GM18909 (cell line): ENCODE measurements around the gene XPNPEP1.

ENCODE experiments used
- ATAC-seq: cut with Tn5 transposase; IDR thresholded peaks from one replicate; pipeline ENCODE4 v1.9.1; 2021; ENCODE audit warnings: mild to moderate bottlenecking; ENCODE audit not compliant: unreplicated experiment, poor library complexity

The XPNPEP1 gene

DNA sequence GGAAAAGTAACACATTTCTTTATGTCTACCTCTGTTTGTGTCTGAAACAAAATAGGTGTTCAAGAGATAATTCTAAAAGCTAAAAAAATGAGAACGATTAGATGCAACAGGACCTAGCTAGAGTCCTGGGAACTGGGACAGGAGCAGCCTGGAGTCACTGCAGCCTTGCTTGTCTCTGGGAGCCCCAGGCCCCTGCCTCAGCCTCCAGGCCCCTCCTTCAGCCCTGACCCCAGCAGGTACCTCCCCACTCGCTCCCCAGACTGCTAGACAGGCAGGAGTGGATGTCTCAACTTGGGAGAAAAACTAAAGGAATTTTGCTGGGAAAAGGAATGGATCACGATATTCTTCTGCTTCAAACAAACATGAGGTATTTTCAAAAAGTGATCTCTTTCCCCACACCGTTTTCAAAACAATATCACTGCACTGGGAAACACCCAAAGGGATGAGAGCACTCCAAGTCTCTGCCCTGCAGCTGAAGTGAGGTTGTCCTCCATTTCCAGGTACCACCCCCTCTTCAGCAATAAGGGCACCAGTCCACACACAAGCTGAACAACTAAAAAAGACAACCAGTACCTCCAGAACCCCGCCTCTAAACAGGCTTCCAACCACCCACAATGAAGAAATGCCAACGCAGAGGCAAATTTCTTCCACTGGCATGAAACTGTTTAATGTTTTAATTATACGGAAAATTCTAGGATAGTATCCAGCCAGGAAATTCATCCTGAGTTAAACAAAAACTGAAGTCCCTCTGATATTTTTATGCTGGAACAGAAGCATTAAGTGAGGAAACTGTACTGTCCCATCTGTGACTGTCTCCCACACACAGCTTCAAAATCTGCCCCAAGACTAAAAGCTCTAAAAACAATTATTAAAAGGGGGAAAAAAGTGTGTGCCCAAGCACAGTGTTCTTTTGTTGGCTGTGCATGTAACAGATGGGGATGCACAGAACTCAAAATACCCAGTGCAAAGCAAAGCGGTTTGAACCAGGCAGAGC, 47.2 kb downstream of the XPNPEP1 start:
- no peak for ATAC-seq

- ATAC-seq: no peak
Observed at GRCh38 chr10:109875151-109875568, 48.2 kb downstream of the XPNPEP1 start.

GRCh38 chr10:109871476-109871875, 51.8 kb downstream of the XPNPEP1 start:
- no peak for ATAC-seq

GRCh38 chr10:109866995-109867635, 56.2 kb downstream of the XPNPEP1 start:
- ATAC-seq: no peak

- ATAC-seq: no peak
Observed at GRCh38 chr10:109866168-109866994, 56.9 kb downstream of the XPNPEP1 start.

DNA sequence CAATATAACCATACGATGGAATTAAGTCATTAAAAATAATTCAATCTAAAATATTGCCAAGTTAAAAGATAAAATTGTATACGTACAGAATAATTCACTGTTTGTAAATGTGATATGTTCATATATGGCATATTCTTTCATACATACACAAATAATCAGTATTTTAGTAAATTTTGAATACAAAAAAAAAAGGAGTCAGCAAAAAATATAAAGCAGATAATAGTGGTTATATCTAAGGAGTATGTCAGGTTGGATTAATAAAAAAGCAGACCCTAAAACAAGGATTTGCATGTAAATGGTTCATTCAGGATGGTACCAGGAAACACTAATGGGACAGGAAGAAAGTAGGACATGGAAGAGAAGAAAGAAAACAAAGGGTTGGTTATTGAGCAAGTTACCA, 59.5 kb downstream of the XPNPEP1 start:
- no peak for ATAC-seq

- no peak for ATAC-seq
Observed at GRCh38 chr10:109862738-109863137, 60.6 kb downstream of the XPNPEP1 start.

DNA sequence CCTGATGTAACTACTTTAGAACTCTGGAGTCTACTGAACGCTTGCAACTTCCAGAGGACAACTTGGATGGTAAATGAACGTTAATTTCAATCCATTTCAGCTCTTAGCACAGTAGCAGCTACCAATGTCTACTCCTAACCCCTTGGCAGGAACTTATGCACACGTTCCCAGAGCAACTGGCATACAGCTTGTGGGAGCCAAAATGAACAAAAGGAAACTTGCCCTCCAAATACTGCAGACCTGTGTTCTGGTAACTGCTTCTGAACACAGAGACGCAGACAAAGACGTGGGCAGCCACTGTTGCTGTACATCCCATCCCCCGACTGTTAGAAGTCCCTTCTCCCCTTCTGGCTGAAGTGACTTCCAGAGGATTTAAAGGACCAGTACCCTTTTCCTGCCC, 61.3 kb downstream of the XPNPEP1 start:
- ATAC-seq: no peak

DNA sequence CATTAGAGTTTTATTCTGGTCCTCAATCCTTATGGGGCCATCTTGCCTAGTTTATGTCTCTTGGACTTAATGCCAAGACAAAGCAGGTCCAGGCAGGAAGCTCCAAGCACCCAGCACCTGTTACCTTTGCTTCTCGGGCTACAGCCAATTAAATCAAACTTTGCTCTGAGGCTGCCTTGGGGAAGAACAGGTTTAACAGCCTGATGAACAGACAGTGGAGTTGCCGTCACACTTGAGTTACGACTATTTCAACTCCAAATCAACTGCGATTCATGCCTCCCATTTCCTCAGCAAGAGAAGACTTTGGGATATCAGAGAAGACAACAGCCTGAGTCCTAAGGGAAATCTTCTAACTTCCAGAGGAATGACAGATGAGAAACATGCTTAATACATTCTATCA, 62.2 kb downstream of the XPNPEP1 start:
- no peak for ATAC-seq

DNA sequence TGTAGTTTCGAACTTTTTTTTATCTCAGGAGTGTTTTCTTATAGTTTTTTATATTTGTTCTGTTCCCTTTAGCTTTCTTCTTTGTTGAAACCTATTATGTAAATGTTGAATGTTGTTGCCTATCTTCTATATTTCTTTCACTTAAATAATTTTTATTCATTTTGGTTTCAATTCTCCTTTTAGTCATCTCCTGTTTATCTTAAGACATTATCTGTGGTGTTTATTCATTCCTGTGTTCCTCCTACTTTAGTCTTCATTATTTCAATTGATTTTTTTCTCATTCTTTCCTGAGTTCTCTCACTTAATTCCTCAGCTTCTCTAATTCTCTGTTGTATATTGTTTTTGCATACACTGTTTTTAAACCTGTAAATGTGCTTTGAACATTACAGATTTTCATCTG, 64.1 kb downstream of the XPNPEP1 start:
- no peak for ATAC-seq

GRCh38 chr10:109855746-109856145, 67.6 kb downstream of the XPNPEP1 start:
- no peak for ATAC-seq

- ATAC-seq: no peak
Observed at GRCh38 chr10:109853921-109854320, 69.4 kb downstream of the XPNPEP1 start.

GRCh38 chr10:109852475-109853037, 70.8 kb downstream of the XPNPEP1 start:
- ATAC-seq: peak; percentile 97

DNA sequence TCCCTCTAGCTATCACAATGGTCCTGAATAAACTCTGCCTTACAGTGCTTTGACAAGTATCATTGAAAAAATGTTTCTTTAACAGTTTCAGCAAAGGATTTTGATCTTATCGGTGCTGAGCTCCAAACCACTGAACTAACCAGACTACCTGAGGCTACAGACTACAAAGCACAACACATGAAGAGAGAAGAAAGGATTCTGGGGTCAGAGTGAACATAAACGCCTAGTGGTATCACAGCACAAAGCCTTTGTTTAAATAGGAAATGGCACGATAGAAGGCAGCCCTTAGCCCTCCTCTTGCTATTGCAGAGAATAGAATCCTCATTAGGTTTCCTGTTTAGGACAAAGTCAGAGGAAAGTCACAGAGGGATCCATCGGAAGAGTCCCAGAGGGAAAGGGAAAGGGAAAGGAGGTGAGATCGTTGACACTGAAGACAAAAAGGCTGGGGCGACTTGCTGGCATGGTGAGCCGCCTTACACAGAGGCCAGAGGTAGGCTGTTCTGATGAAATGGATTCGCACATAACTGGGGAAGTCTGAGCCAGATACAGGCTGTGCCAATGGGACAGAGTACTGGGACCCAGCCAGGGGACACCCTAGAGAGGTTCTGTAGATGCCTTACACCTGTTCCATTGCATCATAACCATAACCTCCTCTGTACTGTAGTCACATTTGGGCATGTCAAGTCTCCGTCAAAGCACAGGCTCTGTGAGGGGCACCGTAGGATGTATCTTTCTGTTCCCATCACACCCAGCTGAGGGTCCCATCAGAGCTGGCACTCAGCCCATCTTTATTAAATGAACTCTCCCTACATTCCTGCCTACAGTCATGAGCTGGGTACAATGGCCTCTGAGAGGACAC, 71.5 kb downstream of the XPNPEP1 start:
- ATAC-seq: peak; percentile 26

DNA sequence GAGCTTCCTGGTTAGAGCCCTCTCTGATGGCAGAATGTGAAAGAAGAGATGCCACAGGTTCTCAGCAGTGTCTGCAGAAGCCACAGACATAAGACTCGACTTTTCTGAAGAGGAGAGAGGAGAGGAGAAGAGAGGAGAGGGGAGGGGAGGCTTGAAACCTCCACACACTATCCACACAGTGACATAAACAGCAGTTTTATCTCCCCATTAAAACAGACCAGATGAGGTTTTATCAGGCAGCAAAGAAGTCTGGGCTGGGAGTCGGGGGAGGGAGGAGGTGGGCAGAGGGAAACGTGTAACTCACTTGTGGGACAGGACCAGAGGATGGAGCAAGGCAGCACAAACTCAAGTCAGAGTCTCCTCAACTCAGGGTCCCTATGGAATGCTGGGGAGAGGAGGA, 76.5 kb downstream of the XPNPEP1 start:
- no peak for ATAC-seq

- ATAC-seq: no peak
Observed at GRCh38 chr10:109845308-109845707, 78.0 kb downstream of the XPNPEP1 start.

GRCh38 chr10:109838592-109839244, 84.6 kb downstream of the XPNPEP1 start:
- ATAC-seq: no peak

GRCh38 chr10:109837384-109837783, 85.9 kb downstream of the XPNPEP1 start:
- ATAC-seq: no peak

DNA sequence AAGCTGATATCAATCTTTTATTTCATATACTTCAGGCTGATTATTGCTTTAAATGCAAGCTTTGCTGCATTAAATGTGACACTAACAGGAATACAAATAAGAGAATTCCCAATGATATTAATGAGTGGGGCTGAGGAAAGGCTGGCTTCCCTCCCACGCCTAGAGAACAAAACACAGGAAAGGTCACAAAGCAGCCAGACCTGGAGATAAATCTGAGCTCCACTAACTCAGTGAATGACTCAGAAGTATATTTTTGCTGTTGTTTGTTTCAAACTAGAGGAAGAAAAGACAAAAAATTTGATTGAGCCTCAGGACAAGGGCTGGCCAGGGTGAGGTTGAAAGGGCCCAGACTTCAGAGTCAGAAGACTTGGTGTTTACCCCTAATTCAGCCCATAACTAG, 88.1 kb downstream of the XPNPEP1 start:
- no peak for ATAC-seq
